Thymus (tissue), 11 donors: ENCODE measurements around the gene DGKE. TPM values are rescaled to one million over a fixed set of nuclear protein-coding genes. Genes with fewer than 3 reads are reported as not detected.

ENCODE experiments used
- DNase-seq, 9 donors: peaks; one replicate each; pipeline ENCODE4 v3.0.0-alpha.2; 2013; ENCODE audit warnings: low spot score in 9 of 9, low read depth in 6 of 9, missing footprints in 1 of 9
- H3K27ac ChIP-seq, 2 donors: one replicate each; pipeline ENCODE4 v1.5.1; 2013; ENCODE audit warnings: control low read depth in 1 of 2, low read depth in 1 of 2, low read length in 1 of 2, mild to moderate bottlenecking in 1 of 2, moderate library complexity in 1 of 2
- H3K27me3 ChIP-seq, 2 donors: one replicate each; pipeline ENCODE4 v1.5.1; 2013; ENCODE audit warnings: low read length in 1 of 2; ENCODE audit not compliant: control insufficient read depth in 2 of 2, insufficient read depth in 1 of 2
- H3K36me3 ChIP-seq, 2 donors: one replicate each; pipeline ENCODE4 v1.5.1; 2013; ENCODE audit warnings: low read length in 1 of 2, mild to moderate bottlenecking in 1 of 2, moderate library complexity in 1 of 2; ENCODE audit not compliant: control insufficient read depth in 2 of 2, insufficient read depth in 2 of 2
- H3K4me1 ChIP-seq, 2 donors: one replicate each; pipeline ENCODE4 v1.5.1; 2013; ENCODE audit warnings: low read length in 2 of 2; ENCODE audit not compliant: control insufficient read depth in 2 of 2, insufficient read depth in 2 of 2
- H3K4me3 ChIP-seq, 2 donors: one replicate each; pipeline ENCODE4 v1.5.1; 2013; ENCODE audit warnings: low read length in 2 of 2, control low read depth in 1 of 2, mild to moderate bottlenecking in 1 of 2
- H3K9me3 ChIP-seq, 2 donors: one replicate each; pipeline ENCODE4 v1.5.1; 2013; ENCODE audit warnings: low read length in 1 of 2, mild to moderate bottlenecking in 1 of 2; ENCODE audit not compliant: control insufficient read depth in 2 of 2, insufficient read depth in 1 of 2
- WGBS: extraction: QIAGEN DNeasy Blood & Tissue Kit; methylation state at CpG from one replicate; pipeline ENCODE4 v1.1.7; 2013; 5-methylcytosine and 5-hydroxymethylcytosine counted together
- polyA plus RNA-seq: library from polyadenylated mRNA; stranded (reverse); fragments of 200-250 nt; gene quantifications from one replicate; pipeline ENCODE4 v1.2.3, GENCODE V29; 2013
- total RNA-seq: library from RNA; stranded (reverse); fragments of 120-200 nt; gene quantifications from one replicate; pipeline ENCODE4 v1.2.4, GENCODE V29; 2013
- donor health status: healthy.

DGKE gene
- total and polyA plus RNA-seq, 2 donors: 8.9 to 15.8 TPM

GRCh38 chr17:56887105-56887504, 53.2 kb downstream of the DGKE start:
- DNase-seq: no peak
- peaks cover 8 to 13% of the 10 kb centered on the region in 2 donors for H3K9me3 ChIP-seq
- no peaks in the 10 kb centered on the region for H3K27me3 ChIP-seq
- H3K4me1 ChIP-seq: no peaks in the 10 kb centered on the region
- no peak overlapping the region for H3K4me3 ChIP-seq
- peaks cover 37 to 55% of the 10 kb centered on the region in 2 donors for H3K36me3 ChIP-seq
- 98% methylated on average over 5 of the region's 5 CpGs for WGBS
- H3K27ac ChIP-seq: no peak overlapping the region

GRCh38 chr17:56887552-56888467, 53.9 kb downstream of the DGKE start:
- Histone ChIP-seq H3K4me1 (no peaks in the 10 kb centered on the region), H3K27ac (no peak overlapping the region), H3K36me3 (peaks cover 42 to 62% of the 10 kb centered on the region in 2 donors), H3K27me3 (no peaks in the 10 kb centered on the region), H3K4me3 (no peak overlapping the region), H3K9me3 (peaks cover 8 to 13% of the 10 kb centered on the region in 2 donors)
- WGBS: over 99% methylated on average over 9 of the region's 9 CpGs
- no peak for DNase-seq

- DNase-seq: no peak
- no peak overlapping the region for H3K27ac ChIP-seq
- WGBS: over 99% methylated on average over 6 of the region's 6 CpGs
- no peak overlapping the region for H3K4me3 ChIP-seq
- peaks cover 8 to 13% of the 10 kb centered on the region in 2 donors for H3K9me3 ChIP-seq
- H3K27me3 ChIP-seq: no peaks in the 10 kb centered on the region
- no peaks in the 10 kb centered on the region for H3K4me1 ChIP-seq
- H3K36me3 ChIP-seq: peaks cover 66 to 82% of the 10 kb centered on the region in 2 donors
These were observed 56.4 kb downstream of the DGKE start for GRCh38 chr17:56890390-56890789.

- WGBS: 96% methylated on average over 7 of the region's 7 CpGs
- Histone ChIP-seq H3K27ac (no peak overlapping the region), H3K4me1 (no peaks in the 10 kb centered on the region), H3K4me3 (no peak overlapping the region), H3K9me3 (peaks cover 8 to 13% of the 10 kb centered on the region in 2 donors), H3K36me3 (peaks cover 70 to 89% of the 10 kb centered on the region in 2 donors), H3K27me3 (no peaks in the 10 kb centered on the region)
- DNase-seq: no peak
These were observed 57.1 kb downstream of the DGKE start for GRCh38 chr17:56890906-56891674.

GRCh38 chr17:56891751-56892150, 57.8 kb downstream of the DGKE start:
- WGBS: 97% methylated on average over 16 of the region's 16 CpGs

GRCh38 chr17:56892333-56892732, 58.4 kb downstream of the DGKE start:
- H3K9me3 ChIP-seq: peaks cover 8 to 13% of the 10 kb centered on the region in 2 donors

More at GRCh38 chr17:56891751-56892150, 57.8 kb downstream of the DGKE start:
- no peak overlapping the region for H3K27ac ChIP-seq
- peaks cover 8 to 13% of the 10 kb centered on the region in 2 donors for H3K9me3 ChIP-seq
- no peak overlapping the region for H3K4me3 ChIP-seq
- no peaks in the 10 kb centered on the region for H3K4me1 ChIP-seq
- H3K27me3 ChIP-seq: no peaks in the 10 kb centered on the region
- no peak for DNase-seq
- H3K36me3 ChIP-seq: peaks cover 75 to 96% of the 10 kb centered on the region in 2 donors

GRCh38 chr17:56893503-56893902, 59.6 kb downstream of the DGKE start:
- no peak overlapping the region for H3K4me3 ChIP-seq
- peaks cover 4% of the 10 kb centered on the region in 2 donors for H3K9me3 ChIP-seq
- no peak for DNase-seq
- H3K36me3 ChIP-seq: peaks cover 81 to 98% of the 10 kb centered on the region in 2 donors
- 95% methylated on average over 7 of the region's 7 CpGs for WGBS
- H3K27ac ChIP-seq: no peak overlapping the region
- H3K27me3 ChIP-seq: no peaks in the 10 kb centered on the region
- no peaks in the 10 kb centered on the region for H3K4me1 ChIP-seq

More at GRCh38 chr17:56892333-56892732, 58.4 kb downstream of the DGKE start:
- H3K27me3 ChIP-seq: no peaks in the 10 kb centered on the region
- H3K36me3 ChIP-seq: peaks cover 80 to 98% of the 10 kb centered on the region in 2 donors
- H3K4me1 ChIP-seq: no peaks in the 10 kb centered on the region
- no peak for DNase-seq
- H3K4me3 ChIP-seq: no peak overlapping the region
- WGBS: 98% methylated on average over 1 of the region's 1 CpG
- no peak overlapping the region for H3K27ac ChIP-seq

GRCh38 chr17:56894859-56895455, 61.0 kb downstream of the DGKE start:
- Histone ChIP-seq H3K27ac (no peak overlapping the region), H3K27me3 (no peaks in the 10 kb centered on the region), H3K36me3 (peaks cover 89 to 98% of the 10 kb centered on the region in 2 donors), H3K9me3 (no peaks in the 10 kb centered on the region), H3K4me3 (no peak overlapping the region), H3K4me1 (no peaks in the 10 kb centered on the region)
- WGBS: 99% methylated on average over 20 of the region's 20 CpGs
- no peak for DNase-seq
